Measurements from ENCODE around the gene CLECL1. TPM values are rescaled to one million over a fixed set of nuclear protein-coding genes. Genes with fewer than 3 reads are reported as not detected.

Gene CLECL1
- total and polyA plus RNA-seq, 12 donors, result 0.25 to 3.6 (median 0.54) TPM; not detected in 9

GRCh38 chr12:9760699-9761418 is 28.0 kb upstream of the CLECL1 start, which contains the start of gene CD69:
Gene CD69, minus strand, starts transcription at chr12:9760901. Its CDS starts 81 bp downstream, at chr12:9760820.
- TF ChIP-seq CTCF (IDR thresholded peaks at IDR 0.05), result no peak
- 71 to 76% methylated on average over 6 of the region's 6 CpGs for WGBS, 2 donors
- no peaks in the 10 kb centered on the region for H3K9me3 ChIP-seq
- peak in 5 of 8 donors; percentile 32 to 56 (median 42) for ATAC-seq
- peaks cover 0 to 8% (median 0%) of the 10 kb centered on the region in 9 donors for H3K36me3 ChIP-seq
- peak within 1 kb of the TSS in 3 of 10 donors; percentile 17 to 82 (median 42) for H3K27ac ChIP-seq
- DNase-seq, result no peak
- peaks cover 0 to 31% (median 0%) of the 10 kb centered on the region in 9 donors for H3K4me1 ChIP-seq
- no peaks in the 10 kb centered on the region for H3K27me3 ChIP-seq
- intact Hi-C loops (cut with DNase I), result no loop called here
- peak within 1 kb of the TSS in 1 of 10 donors; percentile 57 for H3K4me3 ChIP-seq

- Histone ChIP-seq H3K36me3 (peaks cover 0 to 15% (median 0%) of the 10 kb centered on the region in 9 donors), H3K27ac (peak overlapping the region in 1 of 10 donors; percentile 82), H3K4me1 (peaks cover 0 to 25% (median 0%) of the 10 kb centered on the region in 9 donors), H3K4me3 (peak overlapping the region in 1 of 10 donors; percentile 57), H3K27me3 (no peaks in the 10 kb centered on the region), H3K9me3 (no peaks in the 10 kb centered on the region)
- WGBS, 2 donors, result 89 to 94% methylated on average over 1 of the region's 1 CpG
- DNase-seq, result no peak
- ATAC-seq, result no peak
- no peak for TF ChIP-seq CTCF (IDR thresholded peaks at IDR 0.05)
- intact Hi-C loops (cut with DNase I), result no loop called here
Measured at GRCh38 chr12:9760120-9760519, 27.2 kb upstream of the CLECL1 start.

GRCh38 chr12:9759694-9760093 is 26.8 kb upstream of the CLECL1 start:
- Histone ChIP-seq H3K27ac (peak overlapping the region in 1 of 10 donors; percentile 82), H3K4me1 (peaks cover 0 to 21% (median 0%) of the 10 kb centered on the region in 9 donors), H3K36me3 (peaks cover 0 to 20% (median 0%) of the 10 kb centered on the region in 9 donors), H3K9me3 (no peaks in the 10 kb centered on the region), H3K4me3 (peak overlapping the region in 1 of 10 donors; percentile 57), H3K27me3 (no peaks in the 10 kb centered on the region)
- intact Hi-C loops (cut with DNase I), result loop anchor here in 1 of 10 donors (5.0 kb wide), 1 partner anchor 33 kb away; no protein-coding TSS in a partner anchor
- TF ChIP-seq CTCF (IDR thresholded peaks at IDR 0.05), result no peak
- ATAC-seq (no peak), DNase-seq (no peak)
- 83 to 95% methylated on average over 1 of the region's 1 CpG for WGBS, 2 donors

GRCh38 chr12:9758119-9758518 is 25.2 kb upstream of the CLECL1 start:
- WGBS, 2 donors, result 73 to 90% methylated on average over 3 of the region's 3 CpGs
- intact Hi-C loops (cut with DNase I), result loop anchor here in 1 of 10 donors (5.0 kb wide), 1 partner anchor 34 kb away; no protein-coding TSS in a partner anchor

More at GRCh38 chr12:9758119-9758518, 25.2 kb upstream of the CLECL1 start:
- DNase-seq, result no peak
- Histone ChIP-seq H3K4me3 (peak overlapping the region in 4 of 10 donors; percentile 2 to 57 (median 16)), H3K27me3 (no peaks in the 10 kb centered on the region), H3K27ac (peak overlapping the region in 1 of 10 donors; percentile 82), H3K9me3 (no peaks in the 10 kb centered on the region), H3K36me3 (peaks cover 0 to 35% (median 0%) of the 10 kb centered on the region in 9 donors), H3K4me1 (peaks cover 0 to 9% (median 0%) of the 10 kb centered on the region in 9 donors)
- TF ChIP-seq CTCF (IDR thresholded peaks at IDR 0.05), result no peak
- no peak for ATAC-seq
